Measurements from ENCODE around the gene LTA. TPM values are rescaled to one million over a fixed set of nuclear protein-coding genes. Genes with fewer than 3 reads are reported as not detected.

The LTA gene
- total RNA-seq, 3 donors from 2014 or later, result 0.29 TPM; not detected in 2

GRCh38 chr6:31597006-31597405, 24.9 kb downstream of the LTA start:
- peak in 1 of 3 donors; percentile 20 for TF ChIP-seq CTCF (IDR thresholded peaks at IDR 0.05)
- no peak for TF ChIP-seq POLR2A (IDR thresholded peaks at IDR 0.05)
- TF ChIP-seq POLR2AphosphoS5 (IDR thresholded peaks at IDR 0.05), result no peak
- DNase-seq (ENCODE audit: low spot score in 2 of 2), result no peak

GRCh38 chr6:31607317-31607716, 35.2 kb downstream of the LTA start:
- no peak for DNase-seq (ENCODE audit: low spot score in 2 of 2)
- no peaks in the 10 kb centered on the region for H3K4me1 ChIP-seq
- H3K9me3 ChIP-seq, result no peaks in the 10 kb centered on the region
- H3K36me3 ChIP-seq, result no peaks in the 10 kb centered on the region
- H3K27ac ChIP-seq, result no peak overlapping the region
- TF ChIP-seq POLR2AphosphoS5 (IDR thresholded peaks at IDR 0.05) (no peak), CTCF (IDR thresholded peaks at IDR 0.05) (no peak), POLR2A (IDR thresholded peaks at IDR 0.05) (no peak)
- intact Hi-C loops (cut with DNase I; ENCODE audit: low total_unique reads), result no loop called here
- no peaks in the 10 kb centered on the region for H3K27me3 ChIP-seq
- H3K4me3 ChIP-seq, result no peak overlapping the region

More at GRCh38 chr6:31597006-31597405, 24.9 kb downstream of the LTA start:
- Histone ChIP-seq H3K27ac (no peak overlapping the region), H3K4me3 (no peak overlapping the region), H3K27me3 (no peaks in the 10 kb centered on the region), H3K36me3 (no peaks in the 10 kb centered on the region), H3K9me3 (no peaks in the 10 kb centered on the region), H3K4me1 (no peaks in the 10 kb centered on the region)
- intact Hi-C loops (cut with DNase I; ENCODE audit: low total_unique reads), result no loop called here

GRCh38 chr6:31609519-31610406, 37.7 kb downstream of the LTA start:
- H3K36me3 ChIP-seq, result no peaks in the 10 kb centered on the region
- H3K4me1 ChIP-seq, result no peaks in the 10 kb centered on the region
- H3K4me3 ChIP-seq, result no peak overlapping the region
- intact Hi-C loops (cut with DNase I; ENCODE audit: low total_unique reads), result no loop called here
- no peaks in the 10 kb centered on the region for H3K27me3 ChIP-seq
- no peak for TF ChIP-seq POLR2AphosphoS5 (IDR thresholded peaks at IDR 0.05)
- no peak for TF ChIP-seq POLR2A (IDR thresholded peaks at IDR 0.05)
- TF ChIP-seq CTCF (IDR thresholded peaks at IDR 0.05), result no peak
- H3K9me3 ChIP-seq, result no peaks in the 10 kb centered on the region
- no peak overlapping the region for H3K27ac ChIP-seq
- DNase-seq (ENCODE audit: low spot score in 2 of 2), result no peak

GRCh38 chr6:31610968-31611367, 38.9 kb downstream of the LTA start:
- H3K4me1 ChIP-seq, result no peaks in the 10 kb centered on the region
- TF ChIP-seq POLR2A (IDR thresholded peaks at IDR 0.05) (no peak), CTCF (IDR thresholded peaks at IDR 0.05) (no peak), POLR2AphosphoS5 (IDR thresholded peaks at IDR 0.05) (no peak)
- H3K4me3 ChIP-seq, result no peak overlapping the region
- H3K27ac ChIP-seq, result peak overlapping the region in 1 of 2 donors; percentile 7
- no peak for DNase-seq (ENCODE audit: low spot score in 2 of 2)
- H3K27me3 ChIP-seq, result no peaks in the 10 kb centered on the region
- intact Hi-C loops (cut with DNase I; ENCODE audit: low total_unique reads), result no loop called here
- H3K36me3 ChIP-seq, result no peaks in the 10 kb centered on the region
- H3K9me3 ChIP-seq, result no peaks in the 10 kb centered on the region

- Histone ChIP-seq H3K36me3 (no peaks in the 10 kb centered on the region), H3K9me3 (no peaks in the 10 kb centered on the region), H3K4me3 (no peak overlapping the region), H3K27me3 (no peaks in the 10 kb centered on the region), H3K4me1 (no peaks in the 10 kb centered on the region), H3K27ac (no peak overlapping the region)
- no peak for DNase-seq (ENCODE audit: low spot score in 2 of 2)
- no peak for TF ChIP-seq POLR2A (IDR thresholded peaks at IDR 0.05)
- no peak for TF ChIP-seq POLR2AphosphoS5 (IDR thresholded peaks at IDR 0.05)
- TF ChIP-seq CTCF (IDR thresholded peaks at IDR 0.05), result no peak
- intact Hi-C loops (cut with DNase I; ENCODE audit: low total_unique reads), result no loop called here
Measured at GRCh38 chr6:31614075-31614619, 42.1 kb downstream of the LTA start.
